GM23338 (cell line): ENCODE data around the gene EIF2AK3.

ENCODE experiments used
- CREB1 ChIP-seq: fragments of 250-450 bp; sonication (Bioruptor Pico); IDR thresholded peaks from 2 replicates; pipeline ENCODE4 v1.5.0; 2020; ENCODE audit warnings: low read depth, mild to moderate bottlenecking, moderate library complexity
- EZH2 ChIP-seq: fragments of 200-600 bp; sonication (generic); IDR thresholded peaks from one replicate; pipeline ENCODE4 v1.8.0; 2017; ENCODE audit warnings: antibody characterized with exemption, mild to moderate bottlenecking, low read depth; ENCODE audit not compliant: unreplicated experiment
- EZH2phosphoT487 ChIP-seq: fragments of 200-600 bp; sonication (generic); IDR thresholded peaks from one replicate; pipeline ENCODE4 v1.8.1; 2018; ENCODE audit warnings: antibody characterized with exemption; ENCODE audit not compliant: unreplicated experiment
- JUNB ChIP-seq: IDR thresholded peaks from one replicate; pipeline ENCODE4 v1.6.1; 2016; ENCODE audit warnings: antibody characterized with exemption; ENCODE audit not compliant: unreplicated experiment
- POLR2AphosphoS5 ChIP-seq: IDR thresholded peaks from 2 replicates; pipeline ENCODE4 v1.6.1; 2016; ENCODE audit warnings: antibody characterized with exemption, low read depth
- STAT1 ChIP-seq: IDR thresholded peaks from one replicate; pipeline ENCODE4 v1.6.1; 2016; ENCODE audit warnings: antibody characterized with exemption; ENCODE audit not compliant: unreplicated experiment
- ZNF114 ChIP-seq: fragments of 250-450 bp; sonication (Bioruptor Pico); IDR thresholded peaks from 2 replicates; pipeline ENCODE4 v1.5.0; 2020; ENCODE audit warnings: mild to moderate bottlenecking, moderate library complexity
- ZNF331 ChIP-seq: fragments of 250-450 bp; sonication (Bioruptor Pico); IDR thresholded peaks from 2 replicates; pipeline ENCODE4 v1.5.0; 2020; ENCODE audit warnings: low read depth, mild to moderate bottlenecking, moderate library complexity
- ZNF462 ChIP-seq: fragments of 250-450 bp; sonication (Bioruptor Pico); IDR thresholded peaks from 2 replicates; pipeline ENCODE4 v1.5.0; 2020; ENCODE audit warnings: mild to moderate bottlenecking, moderate library complexity
- TF ChIP-seq, protein P1 (sequence below), 2 experiments: fragments of 200-600 bp in 1 of 2; sonication (generic) in 1 of 2; conservative IDR thresholded peaks; 2 replicates each; pipeline versions ENCODE4 v1.5.1 to v1.6.1; 2016 to 2017; ENCODE audit warnings: antibody characterized with exemption in 2 of 2, low read depth in 2 of 2, mild to moderate bottlenecking in 2 of 2, moderate library complexity in 1 of 2
- TF ChIP-seq, protein P2 (sequence below): IDR thresholded peaks from one replicate; pipeline ENCODE4 v1.6.1; 2018; ENCODE audit warnings: antibody characterized with exemption; ENCODE audit not compliant: unreplicated experiment

GRCh38 chr2:88599527-88599926 lies 27.7 kb downstream of the EIF2AK3 start:
- TF ChIP-seq, protein P1, sequence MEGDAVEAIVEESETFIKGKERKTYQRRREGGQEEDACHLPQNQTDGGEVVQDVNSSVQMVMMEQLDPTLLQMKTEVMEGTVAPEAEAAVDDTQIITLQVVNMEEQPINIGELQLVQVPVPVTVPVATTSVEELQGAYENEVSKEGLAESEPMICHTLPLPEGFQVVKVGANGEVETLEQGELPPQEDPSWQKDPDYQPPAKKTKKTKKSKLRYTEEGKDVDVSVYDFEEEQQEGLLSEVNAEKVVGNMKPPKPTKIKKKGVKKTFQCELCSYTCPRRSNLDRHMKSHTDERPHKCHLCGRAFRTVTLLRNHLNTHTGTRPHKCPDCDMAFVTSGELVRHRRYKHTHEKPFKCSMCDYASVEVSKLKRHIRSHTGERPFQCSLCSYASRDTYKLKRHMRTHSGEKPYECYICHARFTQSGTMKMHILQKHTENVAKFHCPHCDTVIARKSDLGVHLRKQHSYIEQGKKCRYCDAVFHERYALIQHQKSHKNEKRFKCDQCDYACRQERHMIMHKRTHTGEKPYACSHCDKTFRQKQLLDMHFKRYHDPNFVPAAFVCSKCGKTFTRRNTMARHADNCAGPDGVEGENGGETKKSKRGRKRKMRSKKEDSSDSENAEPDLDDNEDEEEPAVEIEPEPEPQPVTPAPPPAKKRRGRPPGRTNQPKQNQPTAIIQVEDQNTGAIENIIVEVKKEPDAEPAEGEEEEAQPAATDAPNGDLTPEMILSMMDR (conservative IDR thresholded peaks at IDR 0.05; ENCODE audit: low read depth in 2 of 2) = no peak
- no peak for TF ChIP-seq POLR2AphosphoS5
- TF ChIP-seq, protein P2, sequence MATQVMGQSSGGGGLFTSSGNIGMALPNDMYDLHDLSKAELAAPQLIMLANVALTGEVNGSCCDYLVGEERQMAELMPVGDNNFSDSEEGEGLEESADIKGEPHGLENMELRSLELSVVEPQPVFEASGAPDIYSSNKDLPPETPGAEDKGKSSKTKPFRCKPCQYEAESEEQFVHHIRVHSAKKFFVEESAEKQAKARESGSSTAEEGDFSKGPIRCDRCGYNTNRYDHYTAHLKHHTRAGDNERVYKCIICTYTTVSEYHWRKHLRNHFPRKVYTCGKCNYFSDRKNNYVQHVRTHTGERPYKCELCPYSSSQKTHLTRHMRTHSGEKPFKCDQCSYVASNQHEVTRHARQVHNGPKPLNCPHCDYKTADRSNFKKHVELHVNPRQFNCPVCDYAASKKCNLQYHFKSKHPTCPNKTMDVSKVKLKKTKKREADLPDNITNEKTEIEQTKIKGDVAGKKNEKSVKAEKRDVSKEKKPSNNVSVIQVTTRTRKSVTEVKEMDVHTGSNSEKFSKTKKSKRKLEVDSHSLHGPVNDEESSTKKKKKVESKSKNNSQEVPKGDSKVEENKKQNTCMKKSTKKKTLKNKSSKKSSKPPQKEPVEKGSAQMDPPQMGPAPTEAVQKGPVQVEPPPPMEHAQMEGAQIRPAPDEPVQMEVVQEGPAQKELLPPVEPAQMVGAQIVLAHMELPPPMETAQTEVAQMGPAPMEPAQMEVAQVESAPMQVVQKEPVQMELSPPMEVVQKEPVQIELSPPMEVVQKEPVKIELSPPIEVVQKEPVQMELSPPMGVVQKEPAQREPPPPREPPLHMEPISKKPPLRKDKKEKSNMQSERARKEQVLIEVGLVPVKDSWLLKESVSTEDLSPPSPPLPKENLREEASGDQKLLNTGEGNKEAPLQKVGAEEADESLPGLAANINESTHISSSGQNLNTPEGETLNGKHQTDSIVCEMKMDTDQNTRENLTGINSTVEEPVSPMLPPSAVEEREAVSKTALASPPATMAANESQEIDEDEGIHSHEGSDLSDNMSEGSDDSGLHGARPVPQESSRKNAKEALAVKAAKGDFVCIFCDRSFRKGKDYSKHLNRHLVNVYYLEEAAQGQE = no peak
- no peak for TF ChIP-seq EZH2phosphoT487
- no peak for TF ChIP-seq ZNF331
- no peak for TF ChIP-seq EZH2
- no peak for TF ChIP-seq CREB1 (CRISPR knock-in tag)
- no peak for TF ChIP-seq STAT1
- TF ChIP-seq ZNF114 (CRISPR knock-in tag) = no peak
- no peak for TF ChIP-seq JUNB
- no peak for TF ChIP-seq ZNF462
